H1 (cell line): ENCODE measurements around the gene OR2D2. TPM values are rescaled to one million over a fixed set of nuclear protein-coding genes. Genes with fewer than 3 reads are reported as not detected.

Experiments used
- CTCF ChIA-PET: fragments of 300-600 bp; sonication (Branson Sonifier 250); formaldehyde crosslinking; loops from one replicate; lab custom pipeline; 2021; ENCODE audit not compliant: partially characterized antibody; lab: Charles Lee
- POLR2A ChIA-PET: fragments of 300-600 bp; sonication (Branson Sonifier 250); formaldehyde crosslinking; loops from one replicate; lab custom pipeline; 2021; ENCODE audit warnings: inconsistent platforms; ENCODE audit not compliant: partially characterized antibody; lab: Charles Lee
- DNase-seq, 2 experiments: peaks; one replicate each; pipeline versions ENCODE4 v3.0.0 to v3.0.0-alpha.2; 2010 to 2022; ENCODE audit warnings: low spot score in 2 of 2, low read depth in 1 of 2, mixed read lengths in 1 of 2
- FAIRE-seq: peaks from 2 replicates; lab custom pipeline; 2011; peaks lifted over from hg19 to GRCh38; lab: Jason Lieb, UNC
- H2AFZ ChIP-seq: 2 replicates; pipeline ENCODE4 v1.8.1; 2012; ENCODE audit warnings: low read length, inconsistent platforms
- H2AK5ac ChIP-seq: 2 replicates; pipeline ENCODE4 v1.6.1; 2013; ENCODE audit warnings: low read depth, low read length
- H2BK120ac ChIP-seq: replicated peaks from 2 replicates; pipeline ENCODE3; 2013; ENCODE audit warnings: low read depth, low read length, inconsistent platforms
- H2BK12ac ChIP-seq: 2 replicates; pipeline ENCODE4 v1.6.1; 2013; ENCODE audit warnings: low read depth, low read length
- H2BK15ac ChIP-seq: 2 replicates; pipeline ENCODE4 v1.6.1; 2013; ENCODE audit warnings: low read length
- H2BK20ac ChIP-seq: 2 replicates; pipeline ENCODE4 v1.6.1; 2013; ENCODE audit warnings: low read length
- H2BK5ac ChIP-seq: 2 replicates; pipeline ENCODE4 v1.6.1; 2013; ENCODE audit warnings: low read depth, low read length
- H3K14ac ChIP-seq: 2 replicates; pipeline ENCODE4 v1.6.1; 2013; ENCODE audit warnings: inconsistent platforms; ENCODE audit not compliant: insufficient read length
- H3K18ac ChIP-seq: 2 replicates; pipeline ENCODE4 v1.6.1; 2013; ENCODE audit warnings: low read length; ENCODE audit errors: extremely low read depth
- H3K23ac ChIP-seq: 2 replicates; pipeline ENCODE4 v1.6.1; 2013; ENCODE audit warnings: inconsistent platforms; ENCODE audit not compliant: insufficient read length
- H3K23me2 ChIP-seq: 2 replicates; pipeline ENCODE4 v1.6.1; 2013; ENCODE audit warnings: low read depth, low read length
- H3K27ac ChIP-seq: 2 replicates; pipeline ENCODE4 v1.6.1; 2011; ENCODE audit warnings: low read depth, low read length, inconsistent platforms
- H3K27me3 ChIP-seq, 4 experiments: replicated peaks in 1 of 4; 1 replicate in 1 of 4; 2 replicates in 3 of 4; pipeline versions ENCODE4 v1.6.1 to v1.8.1; 2011 to 2013; ENCODE audit warnings: low read length in 3 of 4, mild to moderate bottlenecking in 3 of 4, inconsistent platforms in 2 of 4, mixed read lengths in 2 of 4, moderate library complexity in 1 of 4; ENCODE audit not compliant: control insufficient read depth in 3 of 4, insufficient read depth in 3 of 4; ENCODE audit errors: extremely low read depth in 1 of 4
- H3K36me3 ChIP-seq, 4 experiments: 2 replicates each; pipeline versions ENCODE4 v1.6.1 to v1.8.1; 2011 to 2013; ENCODE audit warnings: mild to moderate bottlenecking in 4 of 4, low read length in 3 of 4, moderate library complexity in 2 of 4, control low read depth in 1 of 4, inconsistent platforms in 1 of 4; ENCODE audit not compliant: insufficient read depth in 4 of 4, control insufficient read depth in 2 of 4
- H3K4ac ChIP-seq: replicated peaks from 2 replicates; pipeline ENCODE3; 2013; ENCODE audit warnings: low read length, low read depth, mixed read lengths, inconsistent platforms; ENCODE audit not compliant: insufficient read length
- H3K4me1 ChIP-seq, 4 experiments: replicated peaks in 1 of 4; 1 replicate in 1 of 4; 2 replicates in 3 of 4; pipeline versions ENCODE4 v1.6.1 to v1.8.1; 2011 to 2013; ENCODE audit warnings: low read length in 3 of 4, inconsistent platforms in 2 of 4, mixed read lengths in 1 of 4; ENCODE audit not compliant: insufficient read depth in 4 of 4, control insufficient read depth in 3 of 4
- H3K4me2 ChIP-seq, 2 experiments: 2 replicates each; pipeline versions ENCODE4 v1.6.1 to v1.8.1; 2011 to 2013; ENCODE audit warnings: low read depth in 2 of 2, low read length in 2 of 2, control low read depth in 1 of 2, inconsistent platforms in 1 of 2, mild to moderate bottlenecking in 1 of 2; ENCODE audit not compliant: insufficient read depth in 1 of 2
- H3K4me3 ChIP-seq, 4 experiments: fragments of 200-600, 300-600 bp in 1 of 4; sonication (generic), shearing (Covaris generic), sonication (Bioruptor Twin) in 1 of 4; 2 replicates each; pipeline versions ENCODE4 v1.5.1 to v1.8.1; 2011 to 2016; ENCODE audit warnings: low read length in 4 of 4, low read depth in 3 of 4, control low read depth in 2 of 4, inconsistent platforms in 2 of 4, mild to moderate bottlenecking in 2 of 4, mixed read lengths in 1 of 4, moderate library complexity in 1 of 4; ENCODE audit not compliant: insufficient read depth in 2 of 4; ENCODE audit errors: extremely low read depth in 1 of 4
- H3K56ac ChIP-seq: replicated peaks from 2 replicates; pipeline ENCODE3; 2013; ENCODE audit warnings: low read depth, mild to moderate bottlenecking, mixed read lengths, low read length, inconsistent platforms; ENCODE audit not compliant: insufficient read length
- H3K79me1 ChIP-seq: 2 replicates; pipeline ENCODE4 v1.6.1; 2013; ENCODE audit warnings: low read depth, low read length, control low read depth
- H3K79me2 ChIP-seq, 2 experiments: 2 replicates each; pipeline versions ENCODE4 v1.6.1 to v1.8.1; 2012 to 2013; ENCODE audit warnings: low read length in 2 of 2, mild to moderate bottlenecking in 2 of 2, inconsistent platforms in 1 of 2; ENCODE audit not compliant: insufficient read depth in 2 of 2, control insufficient read depth in 1 of 2
- H3K9ac ChIP-seq, 4 experiments: replicated peaks in 1 of 4; 1 replicate in 1 of 4; 2 replicates in 3 of 4; pipeline versions ENCODE4 v1.6.1 to v1.8.1; 2011 to 2013; ENCODE audit warnings: low read depth in 3 of 4, low read length in 3 of 4, control low read depth in 2 of 4, mild to moderate bottlenecking in 2 of 4, moderate library complexity in 2 of 4, inconsistent platforms in 1 of 4; ENCODE audit errors: extremely low read depth in 1 of 4
- H3K9me3 ChIP-seq, 2 experiments: 2 replicates each; pipeline versions ENCODE4 v1.6.1 to v1.8.1; 2012 to 2013; ENCODE audit warnings: mild to moderate bottlenecking in 2 of 2, moderate library complexity in 2 of 2, control low read depth in 1 of 2, inconsistent platforms in 1 of 2, low read depth in 1 of 2, low read length in 1 of 2, mixed read lengths in 1 of 2; ENCODE audit not compliant: insufficient read depth in 2 of 2
- H4K20me1 ChIP-seq, 2 experiments: replicated peaks in 1 of 2; 2 replicates each; pipeline versions ENCODE3 to v1.8.1; 2011 to 2013; ENCODE audit warnings: inconsistent platforms in 2 of 2, low read length in 2 of 2, mild to moderate bottlenecking in 1 of 2; ENCODE audit not compliant: insufficient read depth in 2 of 2, control insufficient read depth in 1 of 2
- H4K5ac ChIP-seq: 2 replicates; pipeline ENCODE4 v1.6.1; 2013; ENCODE audit warnings: low read length, low read depth, mixed read lengths, inconsistent platforms; ENCODE audit not compliant: insufficient read length
- H4K8ac ChIP-seq: 2 replicates; pipeline ENCODE4 v1.8.0; 2013; ENCODE audit warnings: mild to moderate bottlenecking, moderate library complexity, low read length, inconsistent platforms; ENCODE audit not compliant: insufficient read depth; ENCODE audit errors: extremely low read depth
- H4K91ac ChIP-seq: replicated peaks from 2 replicates; pipeline ENCODE3; 2013; ENCODE audit warnings: low read length, mixed read lengths, inconsistent platforms; ENCODE audit not compliant: insufficient read length
- CBX5 ChIP-seq: fragments of 300-800, 300-1000 bp; sonication (generic); IDR thresholded peaks from 2 replicates; pipeline ENCODE4 v1.7.1; 2016; ENCODE audit warnings: antibody characterized with exemption, low read length, low read depth
- CEBPB ChIP-seq: IDR thresholded peaks from 2 replicates; pipeline ENCODE4 v1.6.1; 2012; ENCODE audit warnings: low read depth, low read length
- CREB1 ChIP-seq: IDR thresholded peaks from 2 replicates; pipeline ENCODE4 v1.6.1; 2012; ENCODE audit warnings: inconsistent platforms
- E2F6 ChIP-seq: IDR thresholded peaks from 2 replicates; pipeline ENCODE4 v1.6.1; 2012; ENCODE audit warnings: inconsistent platforms
- EGR1 ChIP-seq: IDR thresholded peaks from 2 replicates; pipeline ENCODE4 v1.6.1; 2011; ENCODE audit warnings: low read depth, low read length, borderline replicate concordance
- FOSL1 ChIP-seq: IDR thresholded peaks from 2 replicates; pipeline ENCODE4 v1.6.1; 2011; ENCODE audit warnings: mild to moderate bottlenecking, low read depth, low read length, moderate library complexity; ENCODE audit not compliant: insufficient read depth
- MAFK ChIP-seq: IDR thresholded peaks from 2 replicates; pipeline ENCODE4 v1.6.1; 2012; ENCODE audit warnings: low read depth, mild to moderate bottlenecking, improper control_type of control experiment, low read length
- NRF1 ChIP-seq: IDR thresholded peaks from 2 replicates; pipeline ENCODE4 v1.6.1; 2011; ENCODE audit warnings: mild to moderate bottlenecking, low read depth, low read length, improper control_type of control experiment
- TAF1 ChIP-seq: IDR thresholded peaks from 2 replicates; pipeline ENCODE4 v1.6.1; 2011; ENCODE audit warnings: mild to moderate bottlenecking, low read depth, low read length
- TBP ChIP-seq: IDR thresholded peaks from 2 replicates; pipeline ENCODE4 v1.6.1; 2011; ENCODE audit warnings: low read depth, low read length, improper control_type of control experiment
- TEAD4 ChIP-seq: IDR thresholded peaks from 2 replicates; pipeline ENCODE4 v1.6.1; 2012; ENCODE audit warnings: low read depth, low read length, inconsistent platforms, mixed read lengths
- USF2 ChIP-seq: IDR thresholded peaks from 2 replicates; pipeline ENCODE4 v1.6.1; 2011; ENCODE audit warnings: low read length, improper control_type of control experiment
- WGBS, 2 experiments: shearing (Covaris generic) in 1 of 2; methylation state at CpG; one replicate each; pipeline versions ENCODE4 v1.1.6 to v1.1.7; 2013 to 2015; ENCODE audit warnings: low lambda C conversion rate in 2 of 2, mixed read lengths in 2 of 2, inconsistent platforms in 1 of 2, low coverage in 1 of 2, missing lambda C conversion rate in 1 of 2; ENCODE audit not compliant: insufficient replicate concordance in 2 of 2, insufficient coverage in 1 of 2, insufficient read length in 1 of 2; ENCODE audit errors: extremely low coverage in 1 of 2, missing lambda C conversion rate in 1 of 2; 5-methylcytosine and 5-hydroxymethylcytosine counted together
- long read RNA-seq, 2 experiments: library from RNA in 1 of 2; library from capped mRNA in 1 of 2; stranded (forward); transcript quantifications; one replicate each; pipeline ENCODE4 v2.0.0, GENCODE V29; 2021; ENCODE audit warnings: inconsistent platforms in 1 of 2
- polyA minus RNA-seq, 3 experiments: library from RNA; depleted of rRNA, polyadenylated mRNA; stranded (reverse); fragments of >200 nt; gene quantifications; 1 replicate in 2 of 3; 2 replicates in 1 of 3; pipeline ENCODE4 v1.2.3, GENCODE V29; 2011
- polyA plus RNA-seq, 7 experiments: library from polyadenylated mRNA; depleted of rRNA in 3 of 7; stranded (reverse) in 5 of 7; unstranded in 2 of 7; fragments of >200 nt in 5 of 7; fragments of 200-250 nt in 2 of 7; gene quantifications; 1 replicate in 5 of 7; 2 replicates in 1 of 7; 4 replicates in 1 of 7; pipeline versions ENCODE4 v1.2.1 to v1.2.3, GENCODE V29; 2011 to 2013; ENCODE audit warnings: missing spikeins in 2 of 7, mixed read lengths in 2 of 7
- total RNA-seq: library from RNA; stranded (reverse); fragmentation: NEBNext Ultra II Directional; extraction: Animal tissue kit (Norgen Biotek cat#: 25700); gene quantifications from 2 replicates; pipeline ENCODE4 v1.2.1, GENCODE V29; 2021

The OR2D2 gene
- total RNA-seq = 0.29 TPM in 1 of 2 replicates, not detected in the other
- 0.08 and 0.15 TPM in 2 replicates for polyA plus RNA-seq (2011; rRNA removed)
- polyA plus RNA-seq (2011; cell fraction: cytosol; rRNA removed) = 0.09 TPM
- 0.97 TPM for polyA plus RNA-seq (2011; cell fraction: nucleus; rRNA removed)
- polyA plus RNA-seq (2012, experiment 1 of 2) = not detected in 4 replicates
- not detected for polyA plus RNA-seq (2012, experiment 2 of 2)
- polyA plus RNA-seq (2013, experiment 1 of 2) = not detected
- polyA plus RNA-seq (2013, experiment 2 of 2) = not detected
- polyA minus RNA-seq (2011; rRNA and poly(A)+ RNA removed) = 7.3 and 10.8 TPM in 2 replicates
- polyA minus RNA-seq (2011; cell fraction: cytosol; rRNA and poly(A)+ RNA removed) = 1.0 TPM
- polyA minus RNA-seq (2011; cell fraction: nucleus; rRNA and poly(A)+ RNA removed) = 16.2 TPM
- long read RNA-seq, experiment 1 = 0 reads
- long read RNA-seq, experiment 2 = 0 reads

- Histone ChIP-seq H3K27ac (no peak within 1 kb of the TSS), H3K23ac (no peak within 1 kb of the TSS), H3K56ac (no peak within 1 kb of the TSS), H3K4me1 (no peaks in the 10 kb centered on the region), H4K8ac (no peak within 1 kb of the TSS), H3K4me3 (no peak within 1 kb of the TSS), H2BK20ac (no peak within 1 kb of the TSS), H3K9me3 (no peaks in the 10 kb centered on the region), H2BK5ac (no peak within 1 kb of the TSS), H2AK5ac (peak within 1 kb of the TSS; percentile 48; the same call in 1 of the 2 replicates), H2BK12ac (no peak within 1 kb of the TSS), H2BK120ac (no peak within 1 kb of the TSS), H3K79me1 (no peaks in the 10 kb centered on the region), H3K23me2 (no peaks in the 10 kb centered on the region), H3K27me3 (peaks cover 0 to 1% (median 0%) of the 10 kb centered on the region in 4 experiments; a peak in 1 of 7 replicates), H2AFZ (no peak within 1 kb of the TSS), H4K91ac (no peak within 1 kb of the TSS), H2BK15ac (no peak within 1 kb of the TSS), H4K5ac (no peak within 1 kb of the TSS), H3K79me2 (no peaks in the 10 kb centered on the region), H3K36me3 (no peaks in the 10 kb centered on the region), H3K4ac (no peak within 1 kb of the TSS), H3K14ac (no peak within 1 kb of the TSS), H4K20me1 (no peaks in the 10 kb centered on the region), H3K4me2 (no peak within 1 kb of the TSS), H3K9ac (no peak within 1 kb of the TSS), H3K18ac (no peak within 1 kb of the TSS)
- FAIRE-seq = no peak
- WGBS, 2 experiments = 90% methylated on average over 2 of the region's 2 CpGs; no CpG with 5 or more reads in 1 of the 2 experiments
- ChIA-PET POLR2A (no interaction called here), CTCF (no interaction called here)
- DNase-seq = no peak
- no peak for TF ChIP-seq CBX5
- no peak for TF ChIP-seq CREB1
- TF ChIP-seq USF2 = no peak
- no peak for TF ChIP-seq CEBPB
- no peak for TF ChIP-seq EGR1
- no peak for TF ChIP-seq FOSL1
- no peak for TF ChIP-seq MAFK
- no peak for TF ChIP-seq TBP
- TF ChIP-seq E2F6 = no peak
- TF ChIP-seq NRF1 = no peak
- TF ChIP-seq TEAD4 = no peak
- no peak for TF ChIP-seq TAF1
Measured at GRCh38 chr11:6892400-6892799, at the start of gene OR2D2. OR2D2 (minus strand) TSS chr11:6892500; CDS start chr11:6892500, 0 bp downstream.
